Measurements from ENCODE around the gene MIPEP.
A peak's percentile ranks its signal among the peaks of the same experiment; 100 is the strongest.

MIPEP gene

GRCh38 chr13:23808803-23809202, 80.4 kb downstream of the MIPEP start:
- no peaks in the 10 kb centered on the region for H4K20me1 ChIP-seq (ENCODE audit: insufficient read depth, low read length)
- H3K4me1 ChIP-seq (ENCODE audit: low read length) = peaks cover 61% of the 10 kb centered on the region
- H3K9ac ChIP-seq (ENCODE audit: low read length) = peak overlapping the region; percentile 74
- no peak overlapping the region for H2AFZ ChIP-seq (ENCODE audit: low read depth, low read length)
- H3K27me3 ChIP-seq (ENCODE audit: low read depth, low read length) = no peaks in the 10 kb centered on the region
- peak overlapping the region; percentile 87 for H3K4me2 ChIP-seq (ENCODE audit: low read length)
- peaks cover 23% of the 10 kb centered on the region for H3K36me3 ChIP-seq (replicated peaks; ENCODE audit: low read depth, low read length)
- peak overlapping the region; percentile 86 for H3K27ac ChIP-seq (ENCODE audit: low read length)
- H3K4me3 ChIP-seq (ENCODE audit: low read length) = no peak overlapping the region
- no peaks in the 10 kb centered on the region for H3K9me3 ChIP-seq (ENCODE audit: insufficient read depth, low read length)
- no peaks in the 10 kb centered on the region for H3K79me2 ChIP-seq (ENCODE audit: low read length)
- no peak for TF ChIP-seq EZH2phosphoT487 (IDR thresholded peaks at IDR 0.05; ENCODE audit: low read depth)
- TF ChIP-seq CTCF (IDR thresholded peaks at IDR 0.05; ENCODE audit: low read depth, low read length) = no peak

GRCh38 chr13:23806874-23807526, 82.2 kb downstream of the MIPEP start:
- H3K27ac ChIP-seq (ENCODE audit: low read length) = peak overlapping the region; percentile 86
- no peaks in the 10 kb centered on the region for H3K9me3 ChIP-seq (ENCODE audit: insufficient read depth, low read length)
- H3K4me1 ChIP-seq (ENCODE audit: low read length) = peaks cover 58% of the 10 kb centered on the region
- no peaks in the 10 kb centered on the region for H4K20me1 ChIP-seq (ENCODE audit: insufficient read depth, low read length)
- no peaks in the 10 kb centered on the region for H3K27me3 ChIP-seq (ENCODE audit: low read depth, low read length)
- no peaks in the 10 kb centered on the region for H3K79me2 ChIP-seq (ENCODE audit: low read length)
- H3K4me2 ChIP-seq (ENCODE audit: low read length) = peak overlapping the region; percentile 87
- peaks cover 30% of the 10 kb centered on the region for H3K36me3 ChIP-seq (replicated peaks; ENCODE audit: low read depth, low read length)
- H3K9ac ChIP-seq (ENCODE audit: low read length) = peak overlapping the region; percentile 39
- H2AFZ ChIP-seq (ENCODE audit: low read depth, low read length) = no peak overlapping the region
- H3K4me3 ChIP-seq (ENCODE audit: low read length) = peak overlapping the region; percentile 38
- TF ChIP-seq CTCF (IDR thresholded peaks at IDR 0.05; ENCODE audit: low read depth, low read length) (no peak), EZH2phosphoT487 (IDR thresholded peaks at IDR 0.05; ENCODE audit: low read depth) (no peak)

GRCh38 chr13:23805821-23806220, 83.4 kb downstream of the MIPEP start:
- Histone ChIP-seq H3K27me3 (ENCODE audit: low read depth, low read length) (no peaks in the 10 kb centered on the region), H3K9ac (ENCODE audit: low read length) (no peak overlapping the region), H3K36me3 (replicated peaks; ENCODE audit: low read depth, low read length) (peaks cover 40% of the 10 kb centered on the region), H3K4me3 (ENCODE audit: low read length) (no peak overlapping the region), H3K9me3 (ENCODE audit: insufficient read depth, low read length) (no peaks in the 10 kb centered on the region), H4K20me1 (ENCODE audit: insufficient read depth, low read length) (no peaks in the 10 kb centered on the region), H3K27ac (ENCODE audit: low read length) (no peak overlapping the region), H3K79me2 (ENCODE audit: low read length) (no peaks in the 10 kb centered on the region), H3K4me1 (ENCODE audit: low read length) (peaks cover 53% of the 10 kb centered on the region), H3K4me2 (ENCODE audit: low read length) (no peak overlapping the region), H2AFZ (ENCODE audit: low read depth, low read length) (no peak overlapping the region)
- TF ChIP-seq EZH2phosphoT487 (IDR thresholded peaks at IDR 0.05; ENCODE audit: low read depth) (no peak), CTCF (IDR thresholded peaks at IDR 0.05; ENCODE audit: low read depth, low read length) (no peak)

- no peaks in the 10 kb centered on the region for H3K27me3 ChIP-seq (ENCODE audit: low read depth, low read length)
- TF ChIP-seq EZH2phosphoT487 (IDR thresholded peaks at IDR 0.05; ENCODE audit: low read depth) (no peak), CTCF (IDR thresholded peaks at IDR 0.05; ENCODE audit: low read depth, low read length) (no peak)
- no peak overlapping the region for H3K9ac ChIP-seq (ENCODE audit: low read length)
- no peak overlapping the region for H3K27ac ChIP-seq (ENCODE audit: low read length)
- H3K4me1 ChIP-seq (ENCODE audit: low read length) = peaks cover 53% of the 10 kb centered on the region
- H3K36me3 ChIP-seq (replicated peaks; ENCODE audit: low read depth, low read length) = peaks cover 40% of the 10 kb centered on the region
- H3K4me2 ChIP-seq (ENCODE audit: low read length) = no peak overlapping the region
- H3K79me2 ChIP-seq (ENCODE audit: low read length) = no peaks in the 10 kb centered on the region
- H4K20me1 ChIP-seq (ENCODE audit: insufficient read depth, low read length) = no peaks in the 10 kb centered on the region
- no peak overlapping the region for H2AFZ ChIP-seq (ENCODE audit: low read depth, low read length)
- H3K4me3 ChIP-seq (ENCODE audit: low read length) = no peak overlapping the region
- no peaks in the 10 kb centered on the region for H3K9me3 ChIP-seq (ENCODE audit: insufficient read depth, low read length)
Measured at GRCh38 chr13:23805122-23805521, 84.1 kb downstream of the MIPEP start.
